LNCAP (cell line): ENCODE results near the gene TM4SF20.

ENCODE experiments used
- TF ChIP-seq, protein P1 (sequence below): fragments of 450-650 bp; IDR thresholded peaks from 2 replicates; pipeline ENCODE4 v1.5.1; 2017; ENCODE audit warnings: mild to moderate bottlenecking

The TM4SF20 gene

DNA sequence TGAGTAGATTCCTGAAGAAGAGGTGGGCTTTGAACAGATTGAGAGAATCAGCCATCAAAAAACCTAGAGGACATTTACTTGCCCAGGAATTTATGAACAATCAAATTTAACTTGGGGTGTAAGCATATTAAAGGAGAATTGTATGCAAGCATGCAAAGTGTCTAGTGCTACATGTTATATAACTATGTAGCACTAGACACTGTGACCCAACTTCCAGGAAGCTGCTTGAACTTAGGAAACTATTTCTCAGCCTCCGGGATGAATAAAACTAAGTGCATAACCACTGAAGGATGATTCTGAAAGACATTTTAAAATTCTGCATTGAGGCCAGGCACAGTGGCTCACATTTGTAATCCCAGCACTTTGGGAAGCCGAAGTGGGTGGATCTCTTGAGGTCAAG, 41.7 kb downstream of the TM4SF20 start:
- TF ChIP-seq, protein P1, sequence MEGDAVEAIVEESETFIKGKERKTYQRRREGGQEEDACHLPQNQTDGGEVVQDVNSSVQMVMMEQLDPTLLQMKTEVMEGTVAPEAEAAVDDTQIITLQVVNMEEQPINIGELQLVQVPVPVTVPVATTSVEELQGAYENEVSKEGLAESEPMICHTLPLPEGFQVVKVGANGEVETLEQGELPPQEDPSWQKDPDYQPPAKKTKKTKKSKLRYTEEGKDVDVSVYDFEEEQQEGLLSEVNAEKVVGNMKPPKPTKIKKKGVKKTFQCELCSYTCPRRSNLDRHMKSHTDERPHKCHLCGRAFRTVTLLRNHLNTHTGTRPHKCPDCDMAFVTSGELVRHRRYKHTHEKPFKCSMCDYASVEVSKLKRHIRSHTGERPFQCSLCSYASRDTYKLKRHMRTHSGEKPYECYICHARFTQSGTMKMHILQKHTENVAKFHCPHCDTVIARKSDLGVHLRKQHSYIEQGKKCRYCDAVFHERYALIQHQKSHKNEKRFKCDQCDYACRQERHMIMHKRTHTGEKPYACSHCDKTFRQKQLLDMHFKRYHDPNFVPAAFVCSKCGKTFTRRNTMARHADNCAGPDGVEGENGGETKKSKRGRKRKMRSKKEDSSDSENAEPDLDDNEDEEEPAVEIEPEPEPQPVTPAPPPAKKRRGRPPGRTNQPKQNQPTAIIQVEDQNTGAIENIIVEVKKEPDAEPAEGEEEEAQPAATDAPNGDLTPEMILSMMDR: no peak

DNA sequence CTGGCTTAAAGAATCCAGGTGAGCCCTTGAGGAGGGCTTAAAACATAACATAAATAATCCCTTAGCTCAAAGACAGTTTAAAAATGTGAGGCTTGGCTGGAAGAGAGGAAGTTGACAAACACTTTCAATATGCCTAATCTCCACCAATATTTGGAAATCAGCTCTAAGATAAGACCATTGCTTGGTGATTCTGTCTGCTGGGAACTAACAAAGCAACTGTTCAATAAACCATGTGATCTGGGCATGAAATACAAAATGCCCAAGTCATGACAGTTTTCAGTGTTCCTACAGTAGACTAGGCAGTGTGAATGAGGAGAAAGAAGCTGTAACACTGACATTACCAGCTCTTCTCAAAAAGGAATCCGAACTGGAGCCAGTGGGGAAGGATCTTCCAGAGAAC, 43.4 kb downstream of the TM4SF20 start:
- TF ChIP-seq, protein P1: no peak

DNA sequence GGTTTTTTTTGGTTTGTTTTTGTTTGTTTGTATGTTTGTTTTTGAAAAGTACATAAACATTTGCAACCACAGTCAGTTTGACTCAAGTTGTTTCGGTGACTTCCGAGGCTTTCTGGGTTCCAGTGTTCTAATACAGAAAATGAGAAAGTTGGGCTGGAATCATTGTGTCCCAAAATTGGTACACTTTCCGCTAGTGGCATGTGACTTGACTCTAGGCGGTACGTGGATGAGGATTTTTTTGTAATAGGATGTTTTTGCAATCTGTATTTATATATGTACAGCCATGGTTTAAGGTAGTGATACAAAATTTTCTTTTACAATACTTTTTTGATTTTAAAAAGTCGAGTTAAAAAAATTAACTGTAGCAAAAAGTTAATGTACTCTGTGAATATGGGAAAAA, 52.3 kb downstream of the TM4SF20 start:
- TF ChIP-seq, protein P1: no peak

GRCh38 chr2:227325839-227326195, 53.3 kb downstream of the TM4SF20 start:
- TF ChIP-seq, protein P1: no peak

DNA sequence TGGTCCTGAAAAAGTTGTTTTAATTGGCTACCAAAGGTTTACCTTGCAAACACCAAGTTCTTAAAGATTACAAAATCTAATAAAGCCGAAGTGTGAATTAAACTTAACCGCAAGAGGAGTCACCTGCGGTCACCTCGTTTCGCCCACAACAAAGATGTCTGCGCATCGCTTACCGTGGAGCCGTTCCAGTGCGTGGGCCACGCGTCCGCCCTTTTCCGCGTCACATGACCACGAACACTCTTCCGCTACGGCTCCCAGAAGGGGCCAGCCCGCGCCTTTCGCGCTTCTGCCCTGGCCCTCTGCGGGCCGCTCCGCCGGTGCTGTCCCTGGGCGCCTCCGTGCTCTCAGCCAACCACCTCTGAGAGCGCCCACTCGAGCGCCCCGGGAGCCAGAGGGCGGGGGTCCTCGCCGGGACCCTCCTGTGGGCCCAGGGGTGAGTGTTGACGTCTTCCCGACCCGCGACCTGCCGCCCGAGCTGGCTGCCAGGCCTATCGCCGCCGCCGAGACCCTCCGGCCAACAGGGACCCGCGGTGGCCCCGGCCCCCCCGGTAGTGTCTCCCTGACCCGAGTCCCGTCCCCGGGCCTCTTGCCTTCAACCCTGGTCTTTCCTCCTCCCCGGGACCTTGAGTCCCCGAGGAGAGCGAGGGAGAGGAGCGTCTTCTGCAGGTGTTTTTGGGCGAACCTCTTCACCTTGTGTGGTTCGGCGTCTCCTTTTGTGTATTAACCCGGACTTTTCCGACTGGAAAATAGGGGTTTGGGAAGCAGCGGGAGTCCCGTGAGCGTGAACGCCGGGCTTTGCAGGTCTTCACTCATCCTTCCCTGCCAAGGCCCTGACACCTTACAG, 53.9 kb downstream of the TM4SF20 start, which contains the start of gene MFF:
MFF (plus strand) TSS at position 257 of the 844 bp plus-strand sequence. CDS start 5,415 bp downstream, outside the sequence.
- TF ChIP-seq, protein P1: peak; percentile 50

GRCh38 chr2:227324642-227324994, 54.5 kb downstream of the TM4SF20 start:
- TF ChIP-seq, protein P1: no peak

- TF ChIP-seq, protein P1: no peak
Measured at GRCh38 chr2:227323818-227324217, 55.3 kb downstream of the TM4SF20 start.
